ENCODE data around the gene RBMS3. TPM values are rescaled to one million over a fixed set of nuclear protein-coding genes. Genes with fewer than 3 reads are reported as not detected.

The RBMS3 gene
- total and polyA plus RNA-seq, 9 donors, result 11.6 to 79.2 (median 63.1) TPM

DNA sequence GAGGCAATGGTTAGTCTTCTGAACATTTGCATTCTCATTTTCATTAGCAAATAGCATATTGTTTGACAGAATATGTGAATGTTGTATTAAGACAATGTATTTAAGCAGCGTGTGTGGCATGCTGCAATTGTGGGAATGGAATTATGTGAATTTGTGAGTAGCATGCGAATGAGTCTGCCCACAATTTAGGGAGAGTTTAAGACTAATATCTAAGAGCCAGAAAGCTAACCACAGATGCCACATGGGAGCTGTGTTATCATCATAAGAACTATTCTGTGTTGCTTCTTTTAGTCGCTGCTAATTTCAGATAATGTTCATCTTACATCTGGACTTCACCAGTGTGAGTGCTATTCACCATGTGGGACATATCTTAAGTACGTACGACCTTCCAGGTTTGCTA, 494.5 kb downstream of the RBMS3 start:
- TF ChIP-seq EP300 (IDR thresholded peaks at IDR 0.05), result no peak
- TF ChIP-seq POLR2A (IDR thresholded peaks at IDR 0.05), result no peak
- TF ChIP-seq, protein P1, sequence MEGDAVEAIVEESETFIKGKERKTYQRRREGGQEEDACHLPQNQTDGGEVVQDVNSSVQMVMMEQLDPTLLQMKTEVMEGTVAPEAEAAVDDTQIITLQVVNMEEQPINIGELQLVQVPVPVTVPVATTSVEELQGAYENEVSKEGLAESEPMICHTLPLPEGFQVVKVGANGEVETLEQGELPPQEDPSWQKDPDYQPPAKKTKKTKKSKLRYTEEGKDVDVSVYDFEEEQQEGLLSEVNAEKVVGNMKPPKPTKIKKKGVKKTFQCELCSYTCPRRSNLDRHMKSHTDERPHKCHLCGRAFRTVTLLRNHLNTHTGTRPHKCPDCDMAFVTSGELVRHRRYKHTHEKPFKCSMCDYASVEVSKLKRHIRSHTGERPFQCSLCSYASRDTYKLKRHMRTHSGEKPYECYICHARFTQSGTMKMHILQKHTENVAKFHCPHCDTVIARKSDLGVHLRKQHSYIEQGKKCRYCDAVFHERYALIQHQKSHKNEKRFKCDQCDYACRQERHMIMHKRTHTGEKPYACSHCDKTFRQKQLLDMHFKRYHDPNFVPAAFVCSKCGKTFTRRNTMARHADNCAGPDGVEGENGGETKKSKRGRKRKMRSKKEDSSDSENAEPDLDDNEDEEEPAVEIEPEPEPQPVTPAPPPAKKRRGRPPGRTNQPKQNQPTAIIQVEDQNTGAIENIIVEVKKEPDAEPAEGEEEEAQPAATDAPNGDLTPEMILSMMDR (IDR thresholded peaks at IDR 0.05), result no peak
- 76 to 88% (median 84%) methylated on average over 5 of the region's 5 CpGs for WGBS, 3 donors
- no peaks in the 10 kb centered on the region for H3K4me1 ChIP-seq (ENCODE audit: insufficient read depth)
- DNase-seq, result no peak
- H3K27me3 ChIP-seq, result no peaks in the 10 kb centered on the region
- H3K4me3 ChIP-seq, result no peak overlapping the region
- H3K36me3 ChIP-seq, result no peaks in the 10 kb centered on the region
- intact Hi-C loops (cut with DNase I), result no loop called here
- H3K27ac ChIP-seq, result no peak overlapping the region
- H3K9me3 ChIP-seq, result no peaks in the 10 kb centered on the region

DNA sequence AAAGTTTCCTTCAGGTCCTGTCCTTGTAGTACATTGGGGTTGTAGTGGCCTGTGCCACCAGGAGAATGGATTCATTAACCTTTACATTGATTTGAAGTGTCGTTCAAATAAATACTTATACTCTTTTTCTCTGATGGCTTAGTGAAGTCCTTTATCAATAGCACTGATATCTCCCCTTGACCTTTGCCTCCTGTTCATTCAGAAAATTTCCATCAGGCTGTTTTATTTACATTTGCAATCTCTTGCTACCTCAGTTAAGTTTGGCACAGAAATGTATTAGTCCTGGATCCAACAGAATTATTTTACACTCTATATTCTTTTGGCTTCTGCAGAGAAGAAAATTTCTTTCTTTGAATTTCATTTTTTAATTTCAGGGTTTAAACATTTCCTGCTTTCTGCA, 497.0 kb downstream of the RBMS3 start:
- no peak overlapping the region for H3K27ac ChIP-seq
- WGBS, 3 donors, result 73 to 83% (median 74%) methylated on average over 1 of the region's 1 CpG
- no peaks in the 10 kb centered on the region for H3K27me3 ChIP-seq
- no peaks in the 10 kb centered on the region for H3K9me3 ChIP-seq
- TF ChIP-seq, protein P1 (IDR thresholded peaks at IDR 0.05), result no peak
- no peak for TF ChIP-seq EP300 (IDR thresholded peaks at IDR 0.05)
- no peak for TF ChIP-seq POLR2A (IDR thresholded peaks at IDR 0.05)
- DNase-seq, result no peak
- H3K4me3 ChIP-seq, result no peak overlapping the region
- intact Hi-C loops (cut with DNase I), result no loop called here
- no peaks in the 10 kb centered on the region for H3K4me1 ChIP-seq (ENCODE audit: insufficient read depth)
- H3K36me3 ChIP-seq, result no peaks in the 10 kb centered on the region

GRCh38 chr3:29789686-29790085, 508.8 kb downstream of the RBMS3 start:
- WGBS, 3 donors, result 92 to 93% (median 93%) methylated on average over 1 of the region's 1 CpG
- DNase-seq, result no peak
- Histone ChIP-seq H3K4me1 (ENCODE audit: insufficient read depth) (no peaks in the 10 kb centered on the region), H3K36me3 (no peaks in the 10 kb centered on the region), H3K9me3 (no peaks in the 10 kb centered on the region), H3K4me3 (no peak overlapping the region), H3K27me3 (no peaks in the 10 kb centered on the region), H3K27ac (no peak overlapping the region)
- intact Hi-C loops (cut with DNase I), result no loop called here
- TF ChIP-seq, protein P1 (IDR thresholded peaks at IDR 0.05), result no peak

GRCh38 chr3:29796808-29797207, 515.9 kb downstream of the RBMS3 start:
- Histone ChIP-seq H3K27ac (no peak overlapping the region), H3K9me3 (no peaks in the 10 kb centered on the region), H3K36me3 (no peaks in the 10 kb centered on the region), H3K27me3 (no peaks in the 10 kb centered on the region), H3K4me1 (ENCODE audit: insufficient read depth) (no peaks in the 10 kb centered on the region), H3K4me3 (no peak overlapping the region)
- DNase-seq, result no peak
- TF ChIP-seq, protein P1 (IDR thresholded peaks at IDR 0.05), result no peak
- no peak for TF ChIP-seq EP300 (IDR thresholded peaks at IDR 0.05)
- no peak for TF ChIP-seq POLR2A (IDR thresholded peaks at IDR 0.05)
- WGBS, 3 donors, result 97 to 99% (median 98%) methylated on average over 8 of the region's 8 CpGs
- intact Hi-C loops (cut with DNase I), result no loop called here

GRCh38 chr3:29802057-29802456, 521.2 kb downstream of the RBMS3 start:
- WGBS, 3 donors, result 79 to 93% (median 90%) methylated on average over 4 of the region's 4 CpGs
- Histone ChIP-seq H3K36me3 (no peaks in the 10 kb centered on the region), H3K27me3 (no peaks in the 10 kb centered on the region), H3K4me1 (ENCODE audit: insufficient read depth) (no peaks in the 10 kb centered on the region), H3K4me3 (no peak overlapping the region), H3K9me3 (no peaks in the 10 kb centered on the region), H3K27ac (no peak overlapping the region)
- intact Hi-C loops (cut with DNase I), result no loop called here
- TF ChIP-seq, protein P1 (IDR thresholded peaks at IDR 0.05), result no peak
- TF ChIP-seq POLR2A (IDR thresholded peaks at IDR 0.05) (no peak), EP300 (IDR thresholded peaks at IDR 0.05) (no peak)
- no peak for DNase-seq
